ENCODE data around the gene ZNF384.

- TF ChIP-seq CTCF (optimal IDR thresholded peaks at IDR 0.05 in 1 of 3, IDR thresholded peaks at IDR 0.05 in 1 of 3, conservative IDR thresholded peaks at IDR 0.05 in 1 of 3; ENCODE audit: extremely low read depth in 1 of 3, insufficient read depth in 2 of 3, low read length in 3 of 3): no peak
- no peak for TF ChIP-seq EZH2 (IDR thresholded peaks at IDR 0.05; ENCODE audit: low read length)
These were observed 42.0 kb downstream of the ZNF384 start, which contains the start of gene ACRBP for GRCh38 chr12:6647083-6647604.
